Measurements from ENCODE around the gene MSANTD4.

- TF ChIP-seq EZH2 (IDR thresholded peaks at IDR 0.05; ENCODE audit: insufficient read depth, poor library complexity, severe bottlenecking): no peak
- TF ChIP-seq EZH2phosphoT487 (IDR thresholded peaks at IDR 0.05; ENCODE audit: insufficient read depth, low read depth): no peak
Observed at GRCh38 chr11:105975128-105975527, 46.9 kb downstream of the MSANTD4 start.

All from GM23248 (cell line).